ENCODE data around the gene HIF1A. TPM values are rescaled to one million over a fixed set of nuclear protein-coding genes. Genes with fewer than 3 reads are reported as not detected.

The HIF1A gene
- total and polyA plus RNA-seq, 2 of the 8 experiments (the other 6 are each of a cell fraction or from before 2014, with no cell fraction given), result 54.8 to 175 TPM

DNA sequence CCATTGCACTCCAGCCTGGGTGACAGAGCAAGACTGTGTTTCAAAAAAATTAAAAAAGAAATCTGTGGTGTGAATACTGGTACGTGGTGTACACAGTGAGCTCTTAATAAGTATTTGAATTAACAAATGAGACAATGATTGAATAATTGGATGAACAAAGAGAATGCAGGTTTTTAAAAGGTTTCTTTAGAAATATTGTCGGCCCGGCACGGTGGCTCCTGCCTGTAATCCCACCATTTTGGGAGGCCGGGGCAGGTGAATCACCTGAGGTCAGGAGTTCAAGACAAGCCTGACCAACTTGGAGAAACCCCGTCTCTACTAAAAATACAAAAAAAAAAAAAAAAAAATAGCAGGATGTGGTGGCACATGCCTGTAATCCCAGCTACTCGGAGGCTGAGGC is 6.6 kb downstream of the HIF1A start:
- ChIA-PET CTCF (ENCODE audit: partially characterized antibody) (interaction anchor here (1.5 kb wide), 1 partner anchor 9 kb away, joined by 3 read pairs; no protein-coding TSS in a partner anchor), POLR2A (ENCODE audit: partially characterized antibody) (interaction anchor here (0.6 kb wide), 1 partner anchor 129 kb away, joined by 3 read pairs; no protein-coding TSS in a partner anchor)
- no peak overlapping the region for H3K23ac ChIP-seq (ENCODE audit: insufficient read length)
- TF ChIP-seq SIN3A (conservative IDR thresholded peaks at IDR 0.05 in 1 of 2, IDR thresholded peaks at IDR 0.05 in 1 of 2; ENCODE audit: low read depth in 1 of 2, low read length in 2 of 2), result no peak
- TF ChIP-seq RBBP5 (IDR thresholded peaks at IDR 0.05; ENCODE audit: borderline replicate concordance, low read depth, low read length), result no peak
- no peak for TF ChIP-seq CHD1 (IDR thresholded peaks at IDR 0.05; ENCODE audit: low read depth, low read length)
- no peak for TF ChIP-seq CHD2 (IDR thresholded peaks at IDR 0.05; ENCODE audit: low read length)
- no peak for TF ChIP-seq BCL11A (IDR thresholded peaks at IDR 0.05; ENCODE audit: low read depth in 2 of 2, low read length in 2 of 2)
- no peak overlapping the region for H2BK15ac ChIP-seq (ENCODE audit: low read length)
- H3K4me1 ChIP-seq (replicated peaks in 1 of 4; ENCODE audit: control insufficient read depth in 3 of 4, insufficient read depth in 4 of 4, low read length in 3 of 4), result peaks cover 0 to 7% (median 1%) of the 10 kb centered on the region in 4 experiments; a peak in 4 of 7 replicates
- 0 out of 2 replicates have a peak, but pooled peaks cover 2% of the 10 kb centered on the region for H3K23me2 ChIP-seq (ENCODE audit: low read depth, low read length)
- no peak overlapping the region for H3K56ac ChIP-seq (replicated peaks; ENCODE audit: insufficient read length, low read depth, low read length)
- H3K27ac ChIP-seq (ENCODE audit: low read depth, low read length), result no peak overlapping the region
- no peak for FAIRE-seq
- peaks cover 77 to 100% of the 10 kb centered on the region in 2 experiments for H3K79me2 ChIP-seq (ENCODE audit: control insufficient read depth in 1 of 2, insufficient read depth in 2 of 2, low read length in 2 of 2)
- H2AK5ac ChIP-seq (ENCODE audit: low read depth, low read length), result no peak overlapping the region
- 83% methylated on average over 6 of the region's 7 CpGs; no CpG with 5 or more reads in 1 of the 2 experiments for WGBS, 2 experiments (ENCODE audit: extremely low coverage in 1 of 2, insufficient coverage in 1 of 2, insufficient read length in 1 of 2, insufficient replicate concordance in 2 of 2, low coverage in 1 of 2, low lambda C conversion rate in 2 of 2, missing lambda C conversion rate in 1 of 2)
- no peak for DNase-seq (ENCODE audit: low read depth in 1 of 2, low spot score in 2 of 2)
- no peaks in the 10 kb centered on the region for H3K36me3 ChIP-seq (ENCODE audit: control insufficient read depth in 2 of 4, insufficient read depth in 4 of 4, low read length in 3 of 4)
- H3K4me3 ChIP-seq (ENCODE audit: extremely low read depth in 1 of 4, insufficient read depth in 2 of 4, low read depth in 3 of 4, low read length in 4 of 4), result no peak overlapping the region
- no peak overlapping the region for H2BK5ac ChIP-seq (ENCODE audit: low read depth, low read length)
- H3K14ac ChIP-seq (ENCODE audit: insufficient read length), result no peak overlapping the region
- H3K4me2 ChIP-seq (ENCODE audit: insufficient read depth in 1 of 2, low read depth in 2 of 2, low read length in 2 of 2), result no peak overlapping the region
- H4K91ac ChIP-seq (replicated peaks; ENCODE audit: insufficient read length, low read length), result no peak overlapping the region
- H4K20me1 ChIP-seq (replicated peaks in 1 of 2; ENCODE audit: control insufficient read depth in 1 of 2, insufficient read depth in 2 of 2, low read length in 2 of 2), result peaks cover 20 to 32% of the 10 kb centered on the region in 2 experiments
- H3K79me1 ChIP-seq (ENCODE audit: low read depth, low read length), result no peaks in the 10 kb centered on the region
- H3K4ac ChIP-seq (replicated peaks; ENCODE audit: insufficient read length, low read depth, low read length), result no peak overlapping the region
- H3K27me3 ChIP-seq (replicated peaks in 1 of 4; ENCODE audit: control insufficient read depth in 3 of 4, extremely low read depth in 1 of 4, insufficient read depth in 3 of 4, low read length in 3 of 4), result no peaks in the 10 kb centered on the region
- no peak overlapping the region for H4K8ac ChIP-seq (ENCODE audit: extremely low read depth, insufficient read depth, low read length)
- H4K5ac ChIP-seq (ENCODE audit: insufficient read length, low read depth, low read length), result no peak overlapping the region
- no peaks in the 10 kb centered on the region for H3K9me3 ChIP-seq (ENCODE audit: insufficient read depth in 2 of 2, low read depth in 1 of 2, low read length in 1 of 2)
- no peak overlapping the region for H3K9ac ChIP-seq (replicated peaks in 1 of 4; ENCODE audit: extremely low read depth in 1 of 4, low read depth in 3 of 4, low read length in 3 of 4)
- H2BK20ac ChIP-seq (ENCODE audit: low read length), result no peak overlapping the region
- no peak overlapping the region for H2BK12ac ChIP-seq (ENCODE audit: low read depth, low read length)
- H3K18ac ChIP-seq (ENCODE audit: extremely low read depth, low read length), result no peak overlapping the region
- H2BK120ac ChIP-seq (replicated peaks; ENCODE audit: low read depth, low read length), result no peak overlapping the region
- H2AFZ ChIP-seq (ENCODE audit: low read length), result no peak overlapping the region
